Activated CD4-positive, alpha-beta T cell treated with anti-CD3 and anti-CD28 coated beads, Interleukin-2, amount 50 U/mL, for 4 hours (primary cell): ENCODE results near the gene MUSTN1.

Experiments used
- DNase-seq, 2 experiments: peaks; one replicate each; pipeline ENCODE4 v3.0.0-alpha.2; 2020

The MUSTN1 gene

GRCh38 chr3:52834871-52835501 is at the start of gene MUSTN1:
Gene MUSTN1 (minus strand): TSS chr3:52835019. CDS start chr3:52834948, 71 bp downstream.
- DNase-seq, result no peak

DNA sequence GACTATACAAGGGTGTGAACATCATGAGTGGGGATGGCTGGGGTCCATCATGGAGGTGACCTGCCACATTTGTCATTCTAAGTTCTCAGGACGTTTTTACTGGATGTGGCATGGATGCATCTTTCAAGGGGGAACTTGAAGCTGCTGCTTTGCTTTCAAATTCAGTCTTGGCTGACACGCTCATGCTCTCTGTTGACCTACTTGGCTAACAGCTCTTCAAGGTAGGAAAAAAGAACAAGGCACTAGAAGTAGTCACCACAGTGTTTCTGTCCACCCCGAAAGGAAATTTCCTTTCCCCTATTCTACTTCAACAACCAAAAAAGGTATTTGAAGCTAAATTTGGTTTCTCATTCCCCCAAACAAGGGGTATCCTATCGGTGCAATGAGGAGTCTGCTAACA is 47.6 kb upstream of the MUSTN1 start:
- DNase-seq, result no peak

GRCh38 chr3:52881871-52882270 is 47.1 kb upstream of the MUSTN1 start:
- DNase-seq, result no peak

- DNase-seq, result no peak
Measured at GRCh38 chr3:52880474-52880873, 45.7 kb upstream of the MUSTN1 start.

GRCh38 chr3:52880047-52880446 is 45.2 kb upstream of the MUSTN1 start:
- DNase-seq, result no peak

GRCh38 chr3:52879581-52879980 is 44.8 kb upstream of the MUSTN1 start:
- DNase-seq, result no peak

GRCh38 chr3:52879090-52879489 is 44.3 kb upstream of the MUSTN1 start:
- no peak for DNase-seq

DNA sequence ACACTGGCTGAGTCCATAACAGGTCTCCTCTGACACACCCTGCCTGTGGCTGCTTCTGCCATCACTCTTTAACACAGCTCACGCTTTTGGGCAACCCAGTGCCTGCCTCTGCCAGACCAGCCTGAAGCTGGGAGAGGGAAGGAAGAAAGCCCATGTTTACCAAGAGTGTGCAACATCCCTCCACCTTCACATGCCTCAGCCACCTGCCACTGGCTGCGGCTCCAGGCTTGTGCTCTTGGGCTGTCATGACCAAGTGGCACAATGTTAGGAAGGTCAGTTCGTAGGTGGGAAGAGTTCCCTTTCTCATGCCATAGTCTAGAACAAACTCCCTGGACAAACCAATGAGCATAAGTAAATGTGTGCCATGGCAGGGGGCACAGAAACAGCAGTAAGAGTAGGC is 42.3 kb upstream of the MUSTN1 start:
- DNase-seq, result no peak

- no peak for DNase-seq
Measured at GRCh38 chr3:52874864-52875587, 40.2 kb upstream of the MUSTN1 start.

- DNase-seq, result no peak
Measured at GRCh38 chr3:52874160-52874701, 39.4 kb upstream of the MUSTN1 start.

DNA sequence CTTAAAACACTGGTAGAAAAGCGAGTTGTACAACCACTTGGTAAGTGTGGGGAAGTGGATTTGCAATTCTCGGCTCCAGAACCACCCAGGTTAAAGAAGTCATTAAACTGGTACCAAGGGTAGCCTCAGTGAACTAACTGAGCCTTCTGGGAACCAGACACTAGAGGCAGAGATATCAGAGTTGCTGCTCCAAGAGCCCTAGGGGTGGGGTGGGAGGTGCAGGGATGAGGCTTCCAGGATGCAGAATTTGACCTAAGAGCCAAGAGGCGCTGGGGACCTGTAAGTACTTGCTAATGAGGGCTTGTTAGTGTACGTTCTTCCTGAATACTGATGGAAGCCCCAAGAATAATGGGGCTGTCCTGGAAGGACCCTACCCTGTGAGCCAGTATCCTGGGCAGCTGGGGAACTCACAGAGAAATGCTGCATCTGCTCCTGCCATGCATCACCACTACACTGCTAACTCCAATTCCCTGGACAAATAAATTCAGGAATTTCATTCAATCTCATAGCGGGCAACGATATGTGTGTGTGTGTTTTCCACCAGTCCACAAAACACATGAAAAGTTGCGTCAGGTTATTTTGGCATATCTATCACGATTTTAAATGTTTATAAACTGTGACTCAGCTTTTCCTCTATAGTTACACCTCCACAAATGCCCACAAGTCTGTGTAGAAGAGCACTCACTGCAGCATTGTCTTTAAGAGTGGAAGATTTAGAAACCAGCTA is 38.8 kb upstream of the MUSTN1 start:
- no peak for DNase-seq

DNA sequence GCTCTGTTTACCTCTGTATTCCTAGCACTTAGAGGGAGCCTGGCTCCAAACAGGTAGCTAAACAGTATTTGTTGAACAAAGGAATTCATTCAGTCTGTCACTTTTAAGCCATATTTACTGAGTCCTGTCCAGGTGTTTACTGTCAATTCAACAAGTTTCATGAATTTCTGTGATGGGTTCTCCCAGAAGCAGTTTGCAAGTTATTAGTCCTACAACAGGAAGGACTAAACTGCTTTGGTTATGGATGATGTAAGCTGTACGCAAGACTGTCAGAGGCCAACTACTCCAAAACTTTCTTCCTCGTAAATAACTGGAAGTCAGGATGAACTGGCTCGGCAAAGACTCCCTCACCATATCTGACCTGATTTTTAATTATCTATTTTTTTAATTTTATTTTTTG is 37.4 kb upstream of the MUSTN1 start:
- DNase-seq, result no peak

- DNase-seq, result no peak
Measured at GRCh38 chr3:52871761-52872160, 36.9 kb upstream of the MUSTN1 start.

- no peak for DNase-seq
Measured at GRCh38 chr3:52870471-52870870, 35.7 kb upstream of the MUSTN1 start.

DNA sequence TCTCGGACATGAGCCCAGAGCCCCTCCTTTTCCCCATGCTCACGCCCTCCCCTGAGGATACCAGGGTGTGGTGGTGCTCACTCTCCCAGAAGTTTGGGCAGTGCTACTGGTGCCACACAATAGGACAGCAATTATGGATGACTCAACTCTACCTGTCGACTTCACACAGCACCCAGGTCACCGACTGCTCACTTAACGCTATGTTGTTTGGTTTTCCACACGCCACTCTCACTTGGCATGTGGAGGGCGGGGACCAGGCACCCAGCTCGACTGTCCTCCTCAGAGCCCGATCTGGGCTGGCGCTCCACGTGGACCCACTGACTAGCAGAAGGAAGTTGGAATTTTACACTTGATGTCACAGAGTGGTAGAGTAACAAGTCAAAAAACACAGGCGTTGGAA is 31.6 kb upstream of the MUSTN1 start:
- no peak for DNase-seq

GRCh38 chr3:52865994-52866393 is 31.2 kb upstream of the MUSTN1 start:
- DNase-seq, result no peak

DNA sequence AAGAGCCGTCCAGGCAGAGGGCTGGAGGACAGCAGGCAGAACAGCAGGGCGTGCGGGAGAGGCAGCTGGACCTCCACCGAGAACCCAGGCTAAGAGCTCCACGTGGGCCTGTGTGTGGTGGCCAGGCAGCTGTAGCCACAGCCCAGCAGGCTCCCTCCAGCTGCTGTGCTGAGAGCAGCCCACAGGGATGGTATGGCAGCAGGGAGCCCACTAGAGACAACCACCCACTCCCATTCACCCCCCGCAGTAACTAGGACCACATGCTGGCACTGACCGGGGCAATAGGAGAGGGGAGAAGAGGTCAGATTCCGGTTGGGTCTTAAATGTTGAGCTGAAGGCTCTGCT is 25.6 kb upstream of the MUSTN1 start:
- DNase-seq, result no peak

DNA sequence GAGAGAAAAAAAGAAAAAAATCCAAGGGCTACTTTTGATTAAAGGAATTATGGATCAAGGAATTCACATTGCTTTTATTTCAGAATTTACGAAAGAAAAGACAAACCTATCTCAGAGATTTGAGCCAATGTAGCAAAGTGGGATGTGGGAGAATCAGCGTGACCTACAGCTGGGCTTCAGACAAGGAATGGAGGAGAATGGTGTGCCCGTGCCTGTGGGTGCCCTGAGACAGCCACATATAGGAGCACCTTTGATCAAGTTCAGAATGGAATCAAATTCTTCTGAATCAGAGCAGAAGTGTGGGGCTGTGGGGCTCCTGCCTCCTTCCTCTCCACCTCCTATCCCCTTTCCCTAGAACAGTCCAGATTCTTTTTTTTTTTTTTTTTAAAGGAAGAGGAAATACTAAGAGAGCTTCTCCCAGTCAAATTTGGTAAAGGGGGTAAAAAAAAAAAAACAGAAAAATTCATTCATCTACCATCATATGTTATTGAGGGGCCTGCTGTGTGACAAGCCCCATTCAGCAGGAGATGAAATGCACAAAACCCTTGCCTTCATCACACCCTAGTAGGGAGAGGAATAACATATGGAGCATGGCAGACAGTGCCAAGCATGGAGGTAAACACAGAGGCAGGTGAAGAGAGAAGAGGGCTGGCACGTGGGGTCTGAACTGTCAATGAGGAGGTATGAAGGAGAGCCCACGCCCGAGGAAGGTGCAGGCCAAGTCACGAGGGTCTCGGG is 25.0 kb upstream of the MUSTN1 start:
- no peak for DNase-seq

- DNase-seq, result no peak
Measured at GRCh38 chr3:52857864-52858263, 23.0 kb upstream of the MUSTN1 start.

DNA sequence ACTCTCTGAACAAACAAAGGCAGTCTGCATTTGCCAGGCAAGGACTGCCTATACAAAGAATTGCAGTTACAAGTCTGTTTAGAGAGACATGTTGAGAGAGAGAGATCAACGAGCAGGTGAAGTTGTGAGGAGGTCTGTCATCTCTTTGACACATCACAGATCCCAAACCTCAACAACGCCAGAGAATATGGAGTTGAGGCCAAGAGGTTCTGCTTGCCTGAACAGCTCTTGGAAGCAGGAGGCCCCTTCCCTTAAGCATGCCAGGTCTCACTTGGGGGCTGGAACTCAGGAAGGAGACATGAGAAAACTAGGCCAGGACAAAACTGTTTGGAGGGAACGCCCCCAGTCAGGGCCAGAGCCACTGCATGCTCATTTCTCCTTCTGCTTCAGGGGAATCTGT is 22.3 kb upstream of the MUSTN1 start:
- DNase-seq, result no peak

GRCh38 chr3:52856666-52857065 is 21.8 kb upstream of the MUSTN1 start:
- DNase-seq, result no peak

DNA sequence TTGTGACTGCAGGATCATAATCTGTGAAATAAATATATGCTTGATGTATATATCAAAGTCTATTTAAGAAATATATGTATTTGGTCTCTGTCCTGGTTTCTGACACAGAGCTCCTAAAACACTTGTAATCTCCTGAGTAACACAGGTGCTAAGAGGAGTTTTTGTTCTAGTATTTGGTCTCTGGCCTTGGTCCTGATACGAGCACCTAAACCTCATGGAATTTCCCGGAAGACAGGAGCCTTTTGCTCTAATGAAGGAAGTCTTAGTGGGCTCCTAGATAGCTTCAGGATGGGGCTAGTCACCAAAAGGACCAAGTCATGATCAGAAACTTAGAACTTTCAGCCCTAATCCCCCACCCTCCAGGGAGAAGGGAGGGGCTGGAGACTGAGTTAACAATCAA is 19.2 kb upstream of the MUSTN1 start:
- DNase-seq, result no peak

- no peak for DNase-seq
Measured at GRCh38 chr3:52852419-52852818, 17.6 kb upstream of the MUSTN1 start.
